ENCODE results near the gene GRK2.

DNA sequence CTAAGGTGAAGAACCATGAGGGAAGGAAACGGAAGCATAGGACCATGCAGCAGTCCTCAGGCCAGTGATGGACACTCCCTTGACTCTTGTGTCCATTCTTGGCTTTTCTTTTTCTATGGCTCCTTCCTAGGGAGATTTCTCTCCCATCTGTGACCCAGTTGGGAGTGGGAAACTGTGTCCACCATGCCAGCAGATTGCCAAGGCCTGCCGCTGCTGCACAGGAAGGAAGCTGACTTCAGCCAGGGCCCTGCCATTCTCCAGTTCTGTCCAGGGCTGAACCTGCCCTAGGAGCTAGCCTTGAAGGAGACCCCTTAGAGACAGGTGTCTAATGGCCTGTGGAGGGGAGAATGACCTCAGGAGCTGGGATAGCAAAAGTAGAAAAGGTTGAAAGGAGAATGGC is 54.4 kb downstream of the GRK2 start:
- TF ChIP-seq, protein P1, sequence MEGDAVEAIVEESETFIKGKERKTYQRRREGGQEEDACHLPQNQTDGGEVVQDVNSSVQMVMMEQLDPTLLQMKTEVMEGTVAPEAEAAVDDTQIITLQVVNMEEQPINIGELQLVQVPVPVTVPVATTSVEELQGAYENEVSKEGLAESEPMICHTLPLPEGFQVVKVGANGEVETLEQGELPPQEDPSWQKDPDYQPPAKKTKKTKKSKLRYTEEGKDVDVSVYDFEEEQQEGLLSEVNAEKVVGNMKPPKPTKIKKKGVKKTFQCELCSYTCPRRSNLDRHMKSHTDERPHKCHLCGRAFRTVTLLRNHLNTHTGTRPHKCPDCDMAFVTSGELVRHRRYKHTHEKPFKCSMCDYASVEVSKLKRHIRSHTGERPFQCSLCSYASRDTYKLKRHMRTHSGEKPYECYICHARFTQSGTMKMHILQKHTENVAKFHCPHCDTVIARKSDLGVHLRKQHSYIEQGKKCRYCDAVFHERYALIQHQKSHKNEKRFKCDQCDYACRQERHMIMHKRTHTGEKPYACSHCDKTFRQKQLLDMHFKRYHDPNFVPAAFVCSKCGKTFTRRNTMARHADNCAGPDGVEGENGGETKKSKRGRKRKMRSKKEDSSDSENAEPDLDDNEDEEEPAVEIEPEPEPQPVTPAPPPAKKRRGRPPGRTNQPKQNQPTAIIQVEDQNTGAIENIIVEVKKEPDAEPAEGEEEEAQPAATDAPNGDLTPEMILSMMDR (IDR thresholded peaks at IDR 0.05): no peak
- TF ChIP-seq POLR2A (IDR thresholded peaks at IDR 0.05) (no peak), POLR2AphosphoS5 (IDR thresholded peaks at IDR 0.05; ENCODE audit: insufficient read depth in 1 of 2, low read depth in 1 of 2) (no peak)

Measured in vagina (tissue), 2 donors.